ENCODE results near the gene DNAH5. TPM values are rescaled to one million over a fixed set of nuclear protein-coding genes. Genes with fewer than 3 reads are reported as not detected.

DNAH5 gene
- total RNA-seq, 3 donors from 2014 or later, result 0.36 to 0.98 (median 0.70) TPM

GRCh38 chr5:13766236-13766635, 178.3 kb downstream of the DNAH5 start:
- intact Hi-C loops (cut with DNase I, micrococcal nuclease), result no loop called here
- DNase-seq (no peak), ATAC-seq (no peak)
- H3K4me3 ChIP-seq, result no peak overlapping the region
- H3K4me1 ChIP-seq (ENCODE audit: low read depth), result no peaks in the 10 kb centered on the region
- no peaks in the 10 kb centered on the region for H3K36me3 ChIP-seq (ENCODE audit: low read depth)
- no peaks in the 10 kb centered on the region for H3K9me3 ChIP-seq
- TF ChIP-seq, protein P1, sequence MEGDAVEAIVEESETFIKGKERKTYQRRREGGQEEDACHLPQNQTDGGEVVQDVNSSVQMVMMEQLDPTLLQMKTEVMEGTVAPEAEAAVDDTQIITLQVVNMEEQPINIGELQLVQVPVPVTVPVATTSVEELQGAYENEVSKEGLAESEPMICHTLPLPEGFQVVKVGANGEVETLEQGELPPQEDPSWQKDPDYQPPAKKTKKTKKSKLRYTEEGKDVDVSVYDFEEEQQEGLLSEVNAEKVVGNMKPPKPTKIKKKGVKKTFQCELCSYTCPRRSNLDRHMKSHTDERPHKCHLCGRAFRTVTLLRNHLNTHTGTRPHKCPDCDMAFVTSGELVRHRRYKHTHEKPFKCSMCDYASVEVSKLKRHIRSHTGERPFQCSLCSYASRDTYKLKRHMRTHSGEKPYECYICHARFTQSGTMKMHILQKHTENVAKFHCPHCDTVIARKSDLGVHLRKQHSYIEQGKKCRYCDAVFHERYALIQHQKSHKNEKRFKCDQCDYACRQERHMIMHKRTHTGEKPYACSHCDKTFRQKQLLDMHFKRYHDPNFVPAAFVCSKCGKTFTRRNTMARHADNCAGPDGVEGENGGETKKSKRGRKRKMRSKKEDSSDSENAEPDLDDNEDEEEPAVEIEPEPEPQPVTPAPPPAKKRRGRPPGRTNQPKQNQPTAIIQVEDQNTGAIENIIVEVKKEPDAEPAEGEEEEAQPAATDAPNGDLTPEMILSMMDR (IDR thresholded peaks at IDR 0.05), result no peak

- intact Hi-C loops (cut with DNase I, micrococcal nuclease), result no loop called here
- no peak for ATAC-seq
- Histone ChIP-seq H3K9me3 (no peaks in the 10 kb centered on the region), H3K36me3 (ENCODE audit: low read depth) (no peaks in the 10 kb centered on the region), H3K4me3 (no peak overlapping the region), H3K4me1 (ENCODE audit: low read depth) (no peaks in the 10 kb centered on the region)
- DNase-seq, result no peak
- TF ChIP-seq, protein P1 (IDR thresholded peaks at IDR 0.05), result no peak
Observed at GRCh38 chr5:13763719-13764118, 180.8 kb downstream of the DNAH5 start.

DNA sequence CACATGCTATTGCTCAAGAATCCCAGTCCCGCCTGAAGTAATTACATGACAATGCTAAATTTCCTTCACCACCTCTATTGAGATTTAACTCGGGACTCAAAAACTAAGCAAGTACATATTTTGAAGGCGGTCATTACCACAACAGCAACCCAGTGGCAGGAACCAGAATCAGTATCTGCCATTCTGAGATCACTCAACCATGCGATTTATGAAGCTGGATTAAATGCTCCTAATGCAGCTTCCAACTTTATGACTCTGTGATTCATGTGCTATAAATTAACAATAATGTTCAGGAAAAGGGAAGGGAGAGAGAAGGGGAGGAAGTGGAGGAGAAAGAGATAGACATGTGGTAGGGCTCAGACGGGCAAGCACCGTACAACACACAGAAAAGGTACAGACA, 194.7 kb downstream of the DNAH5 start:
- Histone ChIP-seq H3K36me3 (ENCODE audit: low read depth) (no peaks in the 10 kb centered on the region), H3K9me3 (no peaks in the 10 kb centered on the region), H3K4me3 (no peak overlapping the region), H3K4me1 (ENCODE audit: low read depth) (no peaks in the 10 kb centered on the region)
- intact Hi-C loops (cut with DNase I, micrococcal nuclease), result no loop called here
- TF ChIP-seq, protein P1 (IDR thresholded peaks at IDR 0.05), result no peak
- DNase-seq (no peak), ATAC-seq (no peak)

DNA sequence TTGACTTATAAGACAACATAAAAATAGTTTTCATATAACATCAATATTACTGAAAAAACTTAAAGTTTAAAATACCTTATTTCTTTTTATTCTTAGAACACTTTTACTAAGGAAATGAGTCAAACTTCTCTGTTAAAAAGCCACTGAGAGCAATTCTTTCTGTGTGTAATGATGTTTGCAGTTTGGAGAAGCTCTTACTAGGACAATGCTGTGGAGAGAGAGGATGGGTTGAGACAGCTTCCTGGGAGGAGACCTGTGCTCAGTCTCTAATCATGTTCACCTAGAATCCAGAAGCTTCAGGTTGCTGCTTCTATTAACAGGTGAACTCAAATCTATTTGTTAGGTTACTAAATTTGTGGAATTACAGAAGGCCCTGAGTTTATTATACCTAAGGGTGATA, 198.5 kb downstream of the DNAH5 start:
- DNase-seq (no peak), ATAC-seq (no peak)
- Histone ChIP-seq H3K9me3 (no peaks in the 10 kb centered on the region), H3K4me1 (ENCODE audit: low read depth) (no peaks in the 10 kb centered on the region), H3K4me3 (no peak overlapping the region), H3K36me3 (ENCODE audit: low read depth) (no peaks in the 10 kb centered on the region)
- intact Hi-C loops (cut with DNase I, micrococcal nuclease), result no loop called here
- TF ChIP-seq, protein P1 (IDR thresholded peaks at IDR 0.05), result no peak

DNA sequence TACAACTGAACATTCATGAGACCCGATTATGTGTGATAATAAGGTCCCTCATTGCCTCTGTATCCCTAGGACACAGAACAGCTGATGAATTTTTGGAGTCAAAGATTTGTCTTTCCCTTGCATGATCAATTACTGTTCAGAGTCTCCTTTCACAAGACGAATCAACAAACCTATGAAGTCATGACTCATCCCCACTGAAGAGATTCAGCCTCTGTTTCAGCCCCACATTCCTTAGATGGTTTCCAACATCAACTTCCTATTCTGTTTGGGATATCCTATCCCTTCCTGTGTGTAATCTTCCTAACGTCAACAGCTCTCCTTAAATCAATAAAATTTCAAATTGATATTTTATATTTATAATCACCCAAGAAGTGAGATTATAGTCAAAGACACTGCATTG, 199.0 kb downstream of the DNAH5 start:
- DNase-seq, result no peak
- TF ChIP-seq, protein P1 (IDR thresholded peaks at IDR 0.05), result no peak
- no peaks in the 10 kb centered on the region for H3K4me1 ChIP-seq (ENCODE audit: low read depth)
- intact Hi-C loops (cut with DNase I, micrococcal nuclease), result no loop called here
- no peak for ATAC-seq
- no peaks in the 10 kb centered on the region for H3K9me3 ChIP-seq
- no peaks in the 10 kb centered on the region for H3K36me3 ChIP-seq (ENCODE audit: low read depth)
- H3K4me3 ChIP-seq, result no peak overlapping the region

DNA sequence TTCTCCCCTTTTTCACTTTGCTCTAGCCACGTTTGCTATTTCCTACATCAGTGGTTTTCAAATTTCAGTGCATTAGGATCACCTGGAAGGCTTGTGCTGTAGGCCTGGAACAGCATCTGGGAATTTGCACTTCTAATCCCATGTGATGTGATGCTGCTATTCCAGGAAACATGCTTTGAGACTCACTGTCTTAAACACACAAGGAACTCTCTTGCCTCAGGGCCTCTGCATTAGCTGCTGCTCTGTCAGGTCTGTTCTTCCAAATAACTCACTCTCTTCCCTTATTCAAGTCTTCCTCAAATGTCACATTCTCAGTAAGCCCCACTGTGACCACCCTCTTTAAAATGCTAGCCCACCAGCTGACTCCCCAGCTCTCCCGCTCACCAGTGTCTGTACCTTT, 204.0 kb downstream of the DNAH5 start:
- Histone ChIP-seq H3K9me3 (no peaks in the 10 kb centered on the region), H3K4me1 (ENCODE audit: low read depth) (no peaks in the 10 kb centered on the region), H3K4me3 (no peak overlapping the region), H3K36me3 (ENCODE audit: low read depth) (no peaks in the 10 kb centered on the region)
- no peak for ATAC-seq
- TF ChIP-seq, protein P1 (IDR thresholded peaks at IDR 0.05), result no peak
- intact Hi-C loops (cut with DNase I, micrococcal nuclease), result no loop called here
- no peak for DNase-seq

Data from mucosa of descending colon (tissue), 3 donors.